ENCODE measurements around the gene NYAP2.

The NYAP2 gene

DNA sequence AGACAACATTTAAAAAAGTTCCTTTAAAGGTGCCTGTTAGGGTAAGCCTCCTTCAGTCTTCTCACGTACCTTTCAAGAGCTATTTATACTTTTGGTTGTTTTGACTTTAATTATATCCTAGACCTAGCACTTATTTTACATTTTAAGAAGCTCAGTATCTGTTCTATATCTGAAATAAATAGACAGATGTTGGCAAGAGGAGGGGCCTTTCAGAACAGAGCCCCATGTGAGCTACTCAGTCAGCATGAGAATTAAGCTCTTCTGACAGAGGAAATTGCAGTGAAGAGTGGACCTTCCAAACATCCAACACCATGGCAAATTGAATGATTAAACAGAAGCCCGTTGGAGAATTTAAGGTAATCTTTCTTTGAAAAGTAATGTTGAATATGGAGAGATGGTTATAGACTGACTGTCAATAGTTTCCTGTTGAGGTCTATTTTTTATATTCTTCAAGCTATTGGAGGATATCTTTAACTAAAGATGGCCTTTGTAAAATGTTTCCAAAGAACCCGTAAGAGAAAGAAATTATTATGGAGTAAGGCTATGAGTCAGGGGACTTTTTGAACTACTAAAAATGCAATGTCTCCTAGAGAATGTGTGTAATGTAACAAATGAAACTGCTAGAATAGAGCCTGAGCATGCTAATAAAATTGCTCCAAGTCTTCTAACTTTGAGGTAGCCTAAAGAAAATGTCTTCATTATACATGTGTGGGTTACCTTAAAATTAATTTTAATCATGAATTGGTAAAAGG, 17.3 kb downstream of the NYAP2 start:
- TF ChIP-seq, protein P1, sequence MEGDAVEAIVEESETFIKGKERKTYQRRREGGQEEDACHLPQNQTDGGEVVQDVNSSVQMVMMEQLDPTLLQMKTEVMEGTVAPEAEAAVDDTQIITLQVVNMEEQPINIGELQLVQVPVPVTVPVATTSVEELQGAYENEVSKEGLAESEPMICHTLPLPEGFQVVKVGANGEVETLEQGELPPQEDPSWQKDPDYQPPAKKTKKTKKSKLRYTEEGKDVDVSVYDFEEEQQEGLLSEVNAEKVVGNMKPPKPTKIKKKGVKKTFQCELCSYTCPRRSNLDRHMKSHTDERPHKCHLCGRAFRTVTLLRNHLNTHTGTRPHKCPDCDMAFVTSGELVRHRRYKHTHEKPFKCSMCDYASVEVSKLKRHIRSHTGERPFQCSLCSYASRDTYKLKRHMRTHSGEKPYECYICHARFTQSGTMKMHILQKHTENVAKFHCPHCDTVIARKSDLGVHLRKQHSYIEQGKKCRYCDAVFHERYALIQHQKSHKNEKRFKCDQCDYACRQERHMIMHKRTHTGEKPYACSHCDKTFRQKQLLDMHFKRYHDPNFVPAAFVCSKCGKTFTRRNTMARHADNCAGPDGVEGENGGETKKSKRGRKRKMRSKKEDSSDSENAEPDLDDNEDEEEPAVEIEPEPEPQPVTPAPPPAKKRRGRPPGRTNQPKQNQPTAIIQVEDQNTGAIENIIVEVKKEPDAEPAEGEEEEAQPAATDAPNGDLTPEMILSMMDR (IDR thresholded peaks at IDR 0.05; ENCODE audit: low read depth, low read length), result no peak
- in situ Hi-C loops (cut with HindIII; ENCODE audit: low sequenced_read_pairs), result no loop called here
- no peak overlapping the region for H3K4me3 ChIP-seq (ENCODE audit: low read depth, low read length)
- no peak for DNase-seq (ENCODE audit: low read depth, low spot score)

DNA sequence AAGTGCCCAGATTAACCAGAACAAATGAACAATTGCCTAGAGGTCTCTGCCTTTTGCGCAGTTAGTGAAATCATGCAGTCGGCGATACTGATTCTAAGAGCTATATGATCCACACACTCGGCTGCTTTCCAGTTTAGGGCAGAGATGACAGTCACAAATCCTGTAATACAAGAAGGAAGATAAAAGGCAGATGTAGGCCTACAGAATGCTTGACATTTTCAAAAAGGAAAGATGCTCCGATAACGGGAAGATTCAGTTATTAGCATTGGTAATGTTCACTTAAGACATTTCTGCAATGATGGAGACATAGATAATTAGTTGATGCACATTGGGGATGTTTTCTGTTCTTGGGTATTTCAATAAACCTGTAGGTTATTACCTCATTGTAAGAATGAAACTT, 19.5 kb downstream of the NYAP2 start:
- no peak overlapping the region for H3K4me3 ChIP-seq (ENCODE audit: low read depth, low read length)
- DNase-seq (ENCODE audit: low read depth, low spot score), result no peak
- TF ChIP-seq, protein P1 (IDR thresholded peaks at IDR 0.05; ENCODE audit: low read depth, low read length), result no peak
- in situ Hi-C loops (cut with HindIII; ENCODE audit: low sequenced_read_pairs), result no loop called here

DNA sequence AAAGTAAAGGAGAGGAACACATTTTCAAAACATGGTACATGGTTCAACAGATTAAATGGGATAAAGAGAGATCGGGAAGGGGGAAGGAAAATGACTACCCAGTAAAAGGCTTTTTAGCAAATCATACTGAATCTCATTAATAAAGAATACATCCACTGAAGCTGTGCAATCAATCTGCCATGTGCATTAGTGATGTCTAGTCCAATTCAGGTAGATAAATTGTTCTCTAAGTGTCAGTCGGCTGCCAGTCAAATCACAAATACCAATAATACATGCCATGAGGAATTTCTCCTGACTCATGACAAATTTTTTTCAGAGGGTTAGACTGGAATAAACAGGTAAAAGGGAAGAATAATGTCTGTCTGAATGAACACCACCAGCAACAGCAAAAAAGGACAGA, 22.6 kb downstream of the NYAP2 start:
- in situ Hi-C loops (cut with HindIII; ENCODE audit: low sequenced_read_pairs), result no loop called here
- DNase-seq (ENCODE audit: low read depth, low spot score), result no peak
- H3K4me3 ChIP-seq (ENCODE audit: low read depth, low read length), result no peak overlapping the region
- TF ChIP-seq, protein P1 (IDR thresholded peaks at IDR 0.05; ENCODE audit: low read depth, low read length), result no peak

DNA sequence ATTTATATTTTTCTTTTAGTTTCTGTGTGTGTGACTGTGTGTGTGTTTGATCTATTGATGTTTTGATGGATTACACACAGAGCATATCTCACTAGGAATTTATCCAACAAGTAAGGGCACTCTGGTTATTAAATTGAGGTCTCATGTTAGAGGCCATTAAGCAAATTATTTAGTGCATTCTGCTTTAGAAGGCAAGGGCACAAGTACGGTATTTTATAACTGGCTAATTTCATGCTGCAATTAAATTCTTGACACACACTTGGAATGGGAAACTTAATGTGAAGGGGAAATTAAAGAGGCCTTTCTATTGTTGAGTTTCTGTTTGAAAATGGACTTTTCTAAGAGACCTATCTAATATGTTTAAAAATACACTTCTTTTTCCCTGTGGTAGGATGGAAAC, 25.8 kb downstream of the NYAP2 start:
- in situ Hi-C loops (cut with HindIII; ENCODE audit: low sequenced_read_pairs), result no loop called here
- DNase-seq (ENCODE audit: low read depth, low spot score), result no peak
- H3K4me3 ChIP-seq (ENCODE audit: low read depth, low read length), result no peak overlapping the region
- TF ChIP-seq, protein P1 (IDR thresholded peaks at IDR 0.05; ENCODE audit: low read depth, low read length), result no peak

DNA sequence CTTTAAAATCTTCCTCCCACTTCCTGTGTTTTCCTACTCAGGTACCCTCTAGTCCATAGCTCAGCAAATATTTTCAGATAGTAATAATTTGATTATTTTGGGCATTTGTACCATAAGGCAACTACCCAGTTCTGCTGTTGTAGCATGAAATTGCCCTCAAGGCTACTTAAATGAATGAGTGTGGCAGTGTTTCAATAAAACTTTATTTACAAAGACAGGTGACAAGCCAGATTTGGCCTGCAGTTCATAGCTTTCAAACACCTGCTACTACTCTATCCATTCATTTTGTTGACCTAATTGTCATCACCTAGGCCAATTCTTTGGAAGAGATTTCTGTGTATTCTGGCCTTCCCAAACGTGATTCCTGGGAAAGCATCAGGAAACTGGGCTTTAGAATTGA, 28.9 kb downstream of the NYAP2 start:
- no peak overlapping the region for H3K4me3 ChIP-seq (ENCODE audit: low read depth, low read length)
- in situ Hi-C loops (cut with HindIII; ENCODE audit: low sequenced_read_pairs), result no loop called here
- DNase-seq (ENCODE audit: low read depth, low spot score), result no peak
- TF ChIP-seq, protein P1 (IDR thresholded peaks at IDR 0.05; ENCODE audit: low read depth, low read length), result no peak

DNA sequence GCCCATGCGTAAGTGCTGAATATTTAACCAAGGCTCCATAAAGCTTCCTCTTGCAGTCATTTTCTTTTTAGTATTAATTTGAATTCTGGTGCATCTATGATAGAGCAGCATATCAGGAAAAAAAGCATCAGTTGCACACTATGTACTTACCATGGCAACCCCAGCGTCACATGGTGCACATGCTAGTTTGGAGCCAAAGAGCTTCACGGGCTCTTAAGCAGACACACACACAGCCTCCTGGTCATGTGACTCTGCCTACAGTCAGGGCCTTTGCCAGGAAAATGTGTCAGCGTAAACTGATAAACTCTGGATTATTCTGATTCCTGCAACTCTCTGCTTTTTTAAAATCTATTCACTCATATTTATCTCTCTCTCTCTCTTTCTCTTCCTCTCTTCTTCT, 30.2 kb downstream of the NYAP2 start:
- in situ Hi-C loops (cut with HindIII; ENCODE audit: low sequenced_read_pairs), result no loop called here
- DNase-seq (ENCODE audit: low read depth, low spot score), result peak; percentile 12
- TF ChIP-seq, protein P1 (IDR thresholded peaks at IDR 0.05; ENCODE audit: low read depth, low read length), result no peak
- no peak overlapping the region for H3K4me3 ChIP-seq (ENCODE audit: low read depth, low read length)

Measured in astrocyte of the spinal cord (primary cell).